HepG2 (cell line): ENCODE data around the gene EGFL8. TPM values are rescaled to one million over a fixed set of nuclear protein-coding genes. Genes with fewer than 3 reads are reported as not detected.

Source experiments
- ELF3 ChIP-seq: IDR thresholded peaks from 2 replicates; pipeline ENCODE4 v1.6.1; 2016; ENCODE audit warnings: missing genetic modification reagents, missing compliant biosample characterization
- ISX ChIP-seq: sonication (generic); formaldehyde crosslinking; conservative IDR thresholded peaks from 2 replicates; pipeline ENCODE4 v1.5.0; 2020; ENCODE audit warnings: missing genetic modification reagents
- KMT2B ChIP-seq: IDR thresholded peaks from 2 replicates; pipeline ENCODE4 v1.6.1; 2016; ENCODE audit warnings: missing genetic modification reagents, missing compliant biosample characterization
- MIER3 ChIP-seq: IDR thresholded peaks from 2 replicates; pipeline ENCODE4 v1.6.1; 2016; ENCODE audit warnings: missing compliant biosample characterization, borderline replicate concordance
- NFE2 ChIP-seq: sonication (generic); formaldehyde crosslinking; IDR thresholded peaks from 2 replicates; pipeline ENCODE4 v1.4.0; 2020; ENCODE audit warnings: missing genetic modification reagents
- NFYB ChIP-seq: sonication (generic); formaldehyde crosslinking; IDR thresholded peaks from 2 replicates; pipeline ENCODE4 v1.4.0; 2020; ENCODE audit warnings: missing genetic modification reagents
- NPAS2 ChIP-seq: sonication (generic); formaldehyde crosslinking; IDR thresholded peaks from 2 replicates; pipeline ENCODE4 v1.8.0; 2022; ENCODE audit warnings: mild to moderate bottlenecking, missing genetic modification reagents, borderline replicate concordance
- PHB2 ChIP-seq: fragments of 450-650 bp; IDR thresholded peaks from 2 replicates; pipeline ENCODE4 v1.6.1; 2018; ENCODE audit not compliant: partially characterized antibody
- PRPF4 ChIP-seq: fragments of 200-400 bp; formaldehyde crosslinking; IDR thresholded peaks from 2 replicates; pipeline ENCODE4 v1.6.1; 2016; ENCODE audit warnings: low read length, low read depth; ENCODE audit not compliant: poor library complexity, severe bottlenecking
- PTBP1 ChIP-seq: fragments of 200-400 bp; formaldehyde crosslinking; IDR thresholded peaks from 2 replicates; pipeline ENCODE4 v1.6.1; 2018; ENCODE audit warnings: low read length, low read depth; ENCODE audit not compliant: poor library complexity, severe bottlenecking
- RFX1 ChIP-seq: fragments of 450-650 bp; IDR thresholded peaks from 2 replicates; pipeline ENCODE4 v1.6.1; 2017
- RFX3 ChIP-seq: IDR thresholded peaks from 2 replicates; pipeline ENCODE4 v1.6.1; 2016; ENCODE audit warnings: missing biosample characterization, missing genetic modification reagents
- SIN3B ChIP-seq: fragments of 150-350 bp; IDR thresholded peaks from 2 replicates; pipeline ENCODE4 v1.6.1; 2014; ENCODE audit warnings: low read length
- XRCC5 ChIP-seq: fragments of 200-400 bp; formaldehyde crosslinking; optimal IDR thresholded peaks from 2 replicates; pipeline ENCODE3; 2017; ENCODE audit warnings: mild to moderate bottlenecking, low read length
- ZBTB49 ChIP-seq: sonication (generic); formaldehyde crosslinking; IDR thresholded peaks from 2 replicates; pipeline ENCODE4 v1.4.0; 2020; ENCODE audit warnings: missing genetic modification reagents, borderline replicate concordance
- ZBTB8A ChIP-seq: sonication (generic); formaldehyde crosslinking; IDR thresholded peaks from 2 replicates; pipeline ENCODE4 v1.4.0; 2020; ENCODE audit warnings: mild to moderate bottlenecking, low read depth, missing genetic modification reagents, borderline replicate concordance
- ZEB1 ChIP-seq: IDR thresholded peaks from 2 replicates; pipeline ENCODE4 v1.6.1; 2012; ENCODE audit warnings: mild to moderate bottlenecking, low read depth, inconsistent platforms; ENCODE audit not compliant: insufficient replicate concordance
- ZFP36L1 ChIP-seq: sonication (generic); formaldehyde crosslinking; IDR thresholded peaks from 2 replicates; pipeline ENCODE4 v1.8.0; 2022; ENCODE audit warnings: mild to moderate bottlenecking, missing genetic modification reagents, moderate library complexity
- ZFP41 ChIP-seq: sonication (generic); formaldehyde crosslinking; IDR thresholded peaks from 2 replicates; pipeline ENCODE4 v1.4.0; 2020; ENCODE audit warnings: mild to moderate bottlenecking, missing genetic modification reagents, borderline replicate concordance
- ZNF234 ChIP-seq: sonication (generic); formaldehyde crosslinking; conservative IDR thresholded peaks from 2 replicates; pipeline ENCODE4 v1.5.1; 2020; ENCODE audit warnings: mild to moderate bottlenecking, missing genetic modification reagents
- ZNF296 ChIP-seq: sonication (generic); formaldehyde crosslinking; conservative IDR thresholded peaks from 2 replicates; pipeline ENCODE4 v1.5.0; 2020; ENCODE audit warnings: mild to moderate bottlenecking, missing genetic modification reagents
- ZNF550 ChIP-seq: sonication (generic); formaldehyde crosslinking; IDR thresholded peaks from 2 replicates; pipeline ENCODE4 v1.4.0; 2020; ENCODE audit warnings: mild to moderate bottlenecking, missing genetic modification reagents, borderline replicate concordance
- ZNF629 ChIP-seq: sonication (generic); formaldehyde crosslinking; conservative IDR thresholded peaks from 2 replicates; pipeline ENCODE4 v1.5.0; 2020; ENCODE audit warnings: missing genetic modification reagents
- ZXDC ChIP-seq: sonication (generic); formaldehyde crosslinking; IDR thresholded peaks from 2 replicates; pipeline ENCODE4 v1.5.0; 2020; ENCODE audit warnings: mild to moderate bottlenecking, missing genetic modification reagents
- polyA plus RNA-seq, 8 experiments: library from polyadenylated mRNA; depleted of rRNA in 3 of 8; stranded (reverse) in 7 of 8; unstranded in 1 of 8; fragments of >200 nt; fragmentation: Illumina TruSeq in 4 of 8; extraction: Trizol in 4 of 8; gene quantifications; 2 replicates each; pipeline versions ENCODE4 v1.2.1 to v1.2.3, GENCODE V29; 2011 to 2016; ENCODE audit warnings: low read depth in 4 of 8, missing spikeins in 1 of 8, mixed read lengths in 1 of 8; ENCODE audit not compliant: insufficient read depth in 1 of 8
- total RNA-seq, 5 experiments: library from RNA; depleted of rRNA; stranded (reverse); fragments of >200 nt; fragmentation: Illumina TruSeq; extraction: Trizol; gene quantifications; 2 replicates each; pipeline ENCODE4 v1.2.3, GENCODE V29; 2016; ENCODE audit warnings: low read depth in 1 of 5

The EGFL8 gene
- total and polyA plus RNA-seq, 2 of the 13 experiments (the other 11 are each of a cell fraction or from before 2014, with no cell fraction given), result 10.0 to 11.5 TPM

GRCh38 chr6:32195902-32196681 lies 31.7 kb downstream of the EGFL8 start (continued):
- TF ChIP-seq PTBP1 (peak; percentile 78), ZBTB49 (no peak), ZNF296 (CRISPR knock-in tag) (no peak), SIN3B (no peak), PHB2 (no peak), NPAS2 (CRISPR knock-in tag) (no peak), ZBTB8A (CRISPR knock-in tag) (no peak), ZXDC (no peak), MIER3 (CRISPR knock-in tag) (0 out of 2 replicates have a peak, but pooled peaks have one; percentile 86), NFE2 (0 out of 2 replicates have a peak, but pooled peaks have one; percentile 5), ISX (CRISPR knock-in tag) (no peak; the same call in 1 of the 2 replicates), ZNF234 (CRISPR knock-in tag) (no peak), ZNF550 (CRISPR knock-in tag) (no peak), XRCC5 (no peak), RFX3 (CRISPR knock-in tag) (peak; percentile 82), ELF3 (peak; percentile 71; the same call in 1 of the 2 replicates), ZEB1 (no peak), ZFP36L1 (CRISPR knock-in tag) (peak; percentile 87), ZNF629 (CRISPR knock-in tag) (no peak), ZFP41 (CRISPR knock-in tag) (peak; percentile 65; the same call in 1 of the 2 replicates), PRPF4 (no peak), KMT2B (CRISPR knock-in tag) (0 out of 2 replicates have a peak, but pooled peaks have one; percentile 33), RFX1 (peak; percentile 83), NFYB (CRISPR knock-in tag) (no peak)
